ENCODE measurements around the gene C11orf24. TPM values are rescaled to one million over a fixed set of nuclear protein-coding genes. Genes with fewer than 3 reads are reported as not detected.

Gene C11orf24
- total and polyA plus RNA-seq, 2 of the 4 experiments (the other 2 are of a cell fraction): 42.5 to 135 TPM

GRCh38 chr11:68221406-68221805, 50.4 kb downstream of the C11orf24 start:
- no peak overlapping the region for H4K8ac ChIP-seq (ENCODE audit: low read depth in 2 of 2, low read length in 2 of 2)
- H3K27me3 ChIP-seq (ENCODE audit: control insufficient read depth, insufficient read depth, low read length): peaks cover 28% of the 10 kb centered on the region
- H3K4me1 ChIP-seq (ENCODE audit: control insufficient read depth, insufficient read depth, low read length): no peaks in the 10 kb centered on the region
- no peaks in the 10 kb centered on the region for H4K20me1 ChIP-seq (ENCODE audit: insufficient read depth, low read length)
- no peak overlapping the region for H3K4ac ChIP-seq (ENCODE audit: low read depth, low read length)
- no peak overlapping the region for H3K23ac ChIP-seq (ENCODE audit: low read depth, low read length)
- no peak overlapping the region for H3K27ac ChIP-seq (ENCODE audit: insufficient read depth, low read length)
- intact Hi-C loops (cut with micrococcal nuclease): no loop called here
- H2BK20ac ChIP-seq (ENCODE audit: low read depth, low read length): no peak overlapping the region
- H4K91ac ChIP-seq (ENCODE audit: insufficient read depth, low read depth, low read length): no peak overlapping the region
- no peak overlapping the region for H2AFZ ChIP-seq (replicated peaks; ENCODE audit: low read length, poor library complexity)
- DNase-seq (no peak), ATAC-seq (ENCODE audit: low read depth) (no peak)
- ChIA-PET CTCF (no interaction called here), POLR2A (ENCODE audit: unreplicated experiment) (no interaction called here)
- H2AK5ac ChIP-seq (ENCODE audit: low read depth, low read length): no peak overlapping the region
- BruUV-seq (replicated peaks): no TSS peak
- WGBS, 2 experiments (ENCODE audit: extremely low coverage in 2 of 2, insufficient read length in 1 of 2): no CpG with 5 or more reads among the region's 5 CpGs
- no peak overlapping the region for H3K4me2 ChIP-seq (ENCODE audit: low read depth, low read length)
- TF ChIP-seq FOS (IDR thresholded peaks at IDR 0.05; ENCODE audit: low read depth, low read length) (no peak), CTCF (conservative IDR thresholded peaks at IDR 0.05; ENCODE audit: low read depth, low read length) (no peak)
- H2AK9ac ChIP-seq (replicated peaks; ENCODE audit: low read depth, low read length, poor library complexity): no peak overlapping the region
- H3K9ac ChIP-seq (ENCODE audit: low read depth, low read length): no peak overlapping the region
- H3K79me1 ChIP-seq (ENCODE audit: low read depth in 1 of 2, low read length in 2 of 2): no peaks in the 10 kb centered on the region
- no peak overlapping the region for H3K56ac ChIP-seq (ENCODE audit: extremely low read depth, insufficient read depth, low read length)
- dilution Hi-C loops (cut with HindIII; ENCODE audit: low sequenced_read_pairs, unreplicated experiment): no loop called here
- no peak overlapping the region for H2BK5ac ChIP-seq (ENCODE audit: low read depth, low read length, poor library complexity, severe bottlenecking)
- H3K9me3 ChIP-seq (ENCODE audit: control insufficient read depth, insufficient read depth, low read length): peaks cover 8% of the 10 kb centered on the region
- in situ Hi-C loops (cut with MboI; ENCODE audit: low sequenced_read_pairs): no loop called here
- H3K14ac ChIP-seq (replicated peaks; ENCODE audit: low read depth, low read length): no peak overlapping the region
- H4K5ac ChIP-seq (ENCODE audit: low read depth, low read length): no peak overlapping the region
- no peaks in the 10 kb centered on the region for H3K36me3 ChIP-seq (ENCODE audit: control insufficient read depth, insufficient read depth, low read length)
- H2BK15ac ChIP-seq (ENCODE audit: low read depth, low read length): no peak overlapping the region
- H3K4me3 ChIP-seq (ENCODE audit: insufficient read depth, low read depth, low read length): no peak overlapping the region
- no peak overlapping the region for H3K18ac ChIP-seq (ENCODE audit: low read depth, low read length)
- no peaks in the 10 kb centered on the region for H3K9me1 ChIP-seq (ENCODE audit: insufficient read depth, low read length)
- H2BK120ac ChIP-seq (ENCODE audit: low read depth, low read length): no peak overlapping the region
